Smooth muscle cell (in vitro differentiated cells): ENCODE measurements around the gene LMOD3. TPM values are rescaled to one million over a fixed set of nuclear protein-coding genes. Genes with fewer than 3 reads are reported as not detected.
A peak's percentile ranks its signal among the peaks of the same experiment; 100 is the strongest.

ENCODE experiments used
- DNase-seq: peaks from one replicate; lab custom pipeline; 2025; ENCODE audit not compliant: unreplicated experiment; lab: John Stamatoyannopoulos, UW
- H2AFZ ChIP-seq: fragments of 200-600 bp; sonication (generic); 2 replicates; pipeline ENCODE4 v1.6.0; 2016; ENCODE audit warnings: antibody characterized with exemption, low read depth, mild to moderate bottlenecking
- H3F3A ChIP-seq: fragments of 200-600 bp; sonication (generic); 2 replicates; pipeline ENCODE4 v1.6.0; 2017; ENCODE audit warnings: antibody characterized with exemption, low read depth
- H3K27ac ChIP-seq: fragments of 200-600 bp; sonication (generic); 2 replicates; pipeline ENCODE4 v1.5.1; 2016; ENCODE audit warnings: low read depth, mild to moderate bottlenecking
- H3K27me3 ChIP-seq: fragments of 200-600 bp; sonication (generic); 2 replicates; pipeline ENCODE4 v1.6.1; 2016; ENCODE audit warnings: low read depth, mild to moderate bottlenecking
- H3K36me3 ChIP-seq: fragments of 200-600 bp; sonication (generic); 2 replicates; pipeline ENCODE4 v1.5.1; 2016; ENCODE audit warnings: low read depth
- H3K4me1 ChIP-seq: fragments of 200-600 bp; sonication (generic); 2 replicates; pipeline ENCODE4 v1.5.1; 2016; ENCODE audit warnings: low read depth
- H3K4me2 ChIP-seq: fragments of 200-600 bp; sonication (generic); 2 replicates; pipeline ENCODE4 v1.6.0; 2016; ENCODE audit warnings: mild to moderate bottlenecking
- H3K4me3 ChIP-seq: fragments of 200-600 bp; sonication (generic); 2 replicates; pipeline ENCODE4 v1.5.1; 2016; ENCODE audit warnings: mild to moderate bottlenecking
- H3K79me2 ChIP-seq: fragments of 200-600 bp; sonication (generic); 2 replicates; pipeline ENCODE4 v1.6.0; 2016; ENCODE audit warnings: low read depth, mild to moderate bottlenecking
- H3K9ac ChIP-seq: fragments of 200-600 bp; sonication (generic); 2 replicates; pipeline ENCODE4 v1.6.0; 2016; ENCODE audit warnings: low read depth
- H3K9me3 ChIP-seq: fragments of 200-600 bp; sonication (generic); replicated peaks from 2 replicates; pipeline ENCODE4 v1.5.1; 2016; ENCODE audit warnings: low read depth
- H4K20me1 ChIP-seq: fragments of 200-600 bp; sonication (generic); 2 replicates; pipeline ENCODE4 v1.6.0; 2016; ENCODE audit warnings: low read depth
- WGBS: methylation state at CpG from one replicate; pipeline ENCODE4 v1.1.7; 2016; ENCODE audit warnings: low lambda C conversion rate; 5-methylcytosine and 5-hydroxymethylcytosine counted together
- polyA plus RNA-seq: library from polyadenylated mRNA; unstranded; fragments of >200 nt; fragmentation: Nextera tagmentation; extraction: Ambion mirVana; gene quantifications from 2 replicates; pipeline ENCODE4 v1.2.1, GENCODE V29; 2016
- total RNA-seq: library from RNA; depleted of rRNA; stranded (reverse); fragments of >200 nt; gene quantifications from 2 replicates; pipeline ENCODE4 v1.2.3, GENCODE V29; 2014
- TF ChIP-seq, protein P1 (sequence below): fragments of 200-600 bp; sonication (generic); IDR thresholded peaks from 2 replicates; pipeline ENCODE4 v1.5.1; 2017; ENCODE audit warnings: borderline replicate concordance, mild to moderate bottlenecking, antibody characterized with exemption; ENCODE audit not compliant: insufficient read depth, poor library complexity, severe bottlenecking

Gene LMOD3
- total and polyA plus RNA-seq, 2 experiments from 2014 or later = not detected

- H3K9ac ChIP-seq = no peak overlapping the region
- no peak for DNase-seq
- no peaks in the 10 kb centered on the region for H3F3A ChIP-seq
- H3K4me1 ChIP-seq = peaks cover 12% of the 10 kb centered on the region
- H3K36me3 ChIP-seq = no peaks in the 10 kb centered on the region
- H2AFZ ChIP-seq = no peak overlapping the region
- H3K79me2 ChIP-seq = peaks cover 51% of the 10 kb centered on the region
- H3K4me2 ChIP-seq = no peak overlapping the region
- WGBS = 80% methylated on average over 5 of the region's 5 CpGs
- no peaks in the 10 kb centered on the region for H3K9me3 ChIP-seq
- peak overlapping the region; percentile 28 for H3K27ac ChIP-seq
- peaks cover 90% of the 10 kb centered on the region for H4K20me1 ChIP-seq
- H3K4me3 ChIP-seq = no peak overlapping the region
- TF ChIP-seq, protein P1, sequence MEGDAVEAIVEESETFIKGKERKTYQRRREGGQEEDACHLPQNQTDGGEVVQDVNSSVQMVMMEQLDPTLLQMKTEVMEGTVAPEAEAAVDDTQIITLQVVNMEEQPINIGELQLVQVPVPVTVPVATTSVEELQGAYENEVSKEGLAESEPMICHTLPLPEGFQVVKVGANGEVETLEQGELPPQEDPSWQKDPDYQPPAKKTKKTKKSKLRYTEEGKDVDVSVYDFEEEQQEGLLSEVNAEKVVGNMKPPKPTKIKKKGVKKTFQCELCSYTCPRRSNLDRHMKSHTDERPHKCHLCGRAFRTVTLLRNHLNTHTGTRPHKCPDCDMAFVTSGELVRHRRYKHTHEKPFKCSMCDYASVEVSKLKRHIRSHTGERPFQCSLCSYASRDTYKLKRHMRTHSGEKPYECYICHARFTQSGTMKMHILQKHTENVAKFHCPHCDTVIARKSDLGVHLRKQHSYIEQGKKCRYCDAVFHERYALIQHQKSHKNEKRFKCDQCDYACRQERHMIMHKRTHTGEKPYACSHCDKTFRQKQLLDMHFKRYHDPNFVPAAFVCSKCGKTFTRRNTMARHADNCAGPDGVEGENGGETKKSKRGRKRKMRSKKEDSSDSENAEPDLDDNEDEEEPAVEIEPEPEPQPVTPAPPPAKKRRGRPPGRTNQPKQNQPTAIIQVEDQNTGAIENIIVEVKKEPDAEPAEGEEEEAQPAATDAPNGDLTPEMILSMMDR = no peak
- no peaks in the 10 kb centered on the region for H3K27me3 ChIP-seq
These were observed 26.8 kb downstream of the LMOD3 start for GRCh38 chr3:69095636-69096035.

DNA sequence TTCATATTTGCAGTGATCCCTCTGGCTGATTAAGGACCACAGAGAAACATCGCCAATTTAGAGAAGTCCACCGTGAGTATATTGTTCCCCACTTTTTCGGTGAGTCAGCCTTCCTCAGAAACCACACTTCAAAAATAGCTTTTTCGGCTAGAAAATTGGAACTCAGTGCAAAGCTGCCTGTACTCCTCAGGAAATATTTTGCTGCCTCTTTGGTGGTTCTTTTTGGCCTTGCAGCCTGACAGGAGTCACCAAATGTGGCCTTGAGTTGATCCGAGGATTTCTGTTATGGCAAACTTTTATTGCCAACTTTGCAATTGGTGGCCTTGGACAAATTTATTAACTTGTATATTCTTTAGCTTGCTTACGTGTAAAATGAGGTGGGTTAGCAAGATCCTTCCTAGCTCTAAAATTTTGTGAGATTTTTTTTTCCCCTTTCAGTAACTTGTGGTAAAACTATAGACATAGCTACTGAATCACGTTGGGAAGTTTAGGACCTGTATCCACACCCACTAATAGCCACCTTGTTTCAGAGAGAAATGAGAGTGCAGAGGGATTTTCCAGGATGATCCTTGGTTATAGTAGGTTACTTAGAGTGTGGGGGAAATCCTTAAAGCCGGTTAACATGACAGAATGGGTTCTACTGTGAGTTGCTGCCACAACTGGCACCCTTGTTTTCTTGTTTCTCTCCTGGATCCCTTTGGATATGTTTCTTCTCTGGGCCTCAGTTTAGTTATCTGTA lies 27.8 kb downstream of the LMOD3 start:
- Histone ChIP-seq H3K4me2 (no peak overlapping the region), H3K9ac (no peak overlapping the region), H3K27me3 (no peaks in the 10 kb centered on the region), H3K27ac (peak overlapping the region; percentile 32), H3K9me3 (no peaks in the 10 kb centered on the region), H3K36me3 (no peaks in the 10 kb centered on the region), H3K79me2 (peaks cover 44% of the 10 kb centered on the region), H3F3A (no peaks in the 10 kb centered on the region), H3K4me3 (no peak overlapping the region), H2AFZ (no peak overlapping the region), H4K20me1 (peaks cover 91% of the 10 kb centered on the region), H3K4me1 (peaks cover 12% of the 10 kb centered on the region)
- no peak for DNase-seq
- TF ChIP-seq, protein P1 = no peak
- WGBS = 73% methylated on average over 8 of the region's 8 CpGs

DNA sequence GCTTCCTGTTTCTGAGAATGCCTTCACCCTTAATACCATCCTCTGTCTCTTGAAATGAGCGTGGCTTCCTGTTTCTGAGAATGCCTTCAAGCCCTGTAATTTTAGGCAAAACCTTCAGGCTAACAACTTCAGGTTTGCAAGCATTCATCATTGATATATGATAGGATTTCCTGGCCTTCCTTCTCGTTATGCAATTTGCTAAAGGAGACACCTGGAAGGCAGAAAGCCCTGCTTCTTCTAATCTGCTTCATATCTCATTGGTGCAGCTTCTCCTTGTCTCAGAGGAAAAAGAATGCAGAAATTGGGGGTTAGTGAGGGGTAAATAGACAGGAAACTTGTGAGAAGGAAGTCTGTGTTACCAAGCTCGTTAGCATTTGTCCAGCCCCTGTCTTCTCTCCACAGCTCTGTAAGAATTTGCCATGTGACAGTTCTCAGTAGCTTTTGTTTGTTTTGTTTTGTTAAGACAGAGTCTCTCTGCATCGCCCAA lies 30.3 kb downstream of the LMOD3 start:
- peaks cover 50% of the 10 kb centered on the region for H3K79me2 ChIP-seq
- no peaks in the 10 kb centered on the region for H3K9me3 ChIP-seq
- H3K4me3 ChIP-seq = no peak overlapping the region
- TF ChIP-seq, protein P1 = no peak
- no peak overlapping the region for H2AFZ ChIP-seq
- H3K4me1 ChIP-seq = peaks cover 28% of the 10 kb centered on the region
- H3K27ac ChIP-seq = no peak overlapping the region
- peaks cover 94% of the 10 kb centered on the region for H4K20me1 ChIP-seq
- DNase-seq = no peak
- WGBS = 50% methylated on average over 4 of the region's 4 CpGs
- no peaks in the 10 kb centered on the region for H3K36me3 ChIP-seq
- H3K4me2 ChIP-seq = no peak overlapping the region
- peak overlapping the region; percentile 14 for H3K9ac ChIP-seq
- H3F3A ChIP-seq = peaks cover 5% of the 10 kb centered on the region
- no peaks in the 10 kb centered on the region for H3K27me3 ChIP-seq
